ENCODE results near the gene ATP12A.

GRCh38 chr13:24742977-24743376, 62.8 kb downstream of the ATP12A start:
- no peak for TF ChIP-seq CTCF (IDR thresholded peaks at IDR 0.05)
- TF ChIP-seq POLR2A (IDR thresholded peaks at IDR 0.05) = no peak
